AG09319 (cell line): ENCODE results near the gene RBBP5.

Source experiments
- DNase-seq: peaks from one replicate; pipeline ENCODE4 v3.0.0-alpha.2; 2010; ENCODE audit warnings: low read depth; ENCODE audit errors: extremely low read depth
- TF ChIP-seq, protein P1 (sequence below): IDR thresholded peaks from 2 replicates; pipeline ENCODE4 v1.5.1; 2011; ENCODE audit warnings: low read depth, mild to moderate bottlenecking, inconsistent platforms, low read length, moderate library complexity

Gene RBBP5, protein sequence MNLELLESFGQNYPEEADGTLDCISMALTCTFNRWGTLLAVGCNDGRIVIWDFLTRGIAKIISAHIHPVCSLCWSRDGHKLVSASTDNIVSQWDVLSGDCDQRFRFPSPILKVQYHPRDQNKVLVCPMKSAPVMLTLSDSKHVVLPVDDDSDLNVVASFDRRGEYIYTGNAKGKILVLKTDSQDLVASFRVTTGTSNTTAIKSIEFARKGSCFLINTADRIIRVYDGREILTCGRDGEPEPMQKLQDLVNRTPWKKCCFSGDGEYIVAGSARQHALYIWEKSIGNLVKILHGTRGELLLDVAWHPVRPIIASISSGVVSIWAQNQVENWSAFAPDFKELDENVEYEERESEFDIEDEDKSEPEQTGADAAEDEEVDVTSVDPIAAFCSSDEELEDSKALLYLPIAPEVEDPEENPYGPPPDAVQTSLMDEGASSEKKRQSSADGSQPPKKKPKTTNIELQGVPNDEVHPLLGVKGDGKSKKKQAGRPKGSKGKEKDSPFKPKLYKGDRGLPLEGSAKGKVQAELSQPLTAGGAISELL

DNA sequence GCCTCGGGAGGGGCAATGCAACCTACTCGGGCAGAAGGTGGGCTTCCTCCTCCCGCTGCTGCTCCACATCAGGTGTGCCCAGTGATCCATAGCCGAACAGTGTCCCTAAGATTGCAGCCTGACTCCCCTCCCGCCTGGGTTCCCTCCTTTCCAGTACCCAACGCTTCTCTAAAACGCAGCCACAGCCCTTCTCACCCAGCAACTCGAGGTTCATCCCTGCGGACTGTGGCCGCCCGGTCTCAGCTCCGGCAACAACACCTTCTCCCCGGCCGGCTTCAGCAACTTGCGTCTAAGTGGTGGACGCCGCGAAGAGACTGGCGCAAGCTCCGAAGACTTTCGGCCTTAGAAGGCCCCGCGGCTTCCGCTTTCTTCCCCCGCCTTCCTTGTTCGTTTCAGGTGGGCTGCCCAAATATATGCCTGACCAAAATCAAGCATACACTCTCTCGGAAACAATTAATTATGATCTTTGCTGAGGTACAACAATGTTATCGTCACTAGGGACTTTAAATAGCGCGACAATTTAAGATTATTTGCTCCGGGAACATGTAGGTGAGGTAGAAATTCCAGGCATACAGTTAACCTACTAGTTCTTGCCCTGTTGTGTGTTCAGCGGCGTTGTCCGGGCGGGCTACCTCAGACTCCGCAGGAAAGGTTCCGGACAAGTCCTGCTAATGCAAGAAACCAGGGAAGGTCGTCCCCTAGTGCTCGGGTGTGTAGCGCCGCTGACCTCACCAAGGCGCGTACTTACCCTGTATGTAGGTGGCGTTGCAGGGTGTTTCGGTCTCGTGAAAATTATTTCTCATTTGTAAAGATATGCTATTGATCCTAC is at the start of gene RBBP5:
Gene RBBP5 (minus strand): TSS at position 319 of the 829 bp plus-strand sequence. CDS start 105 bp downstream, at position 214.
- peak; percentile 98 for DNase-seq
- TF ChIP-seq, protein P1, sequence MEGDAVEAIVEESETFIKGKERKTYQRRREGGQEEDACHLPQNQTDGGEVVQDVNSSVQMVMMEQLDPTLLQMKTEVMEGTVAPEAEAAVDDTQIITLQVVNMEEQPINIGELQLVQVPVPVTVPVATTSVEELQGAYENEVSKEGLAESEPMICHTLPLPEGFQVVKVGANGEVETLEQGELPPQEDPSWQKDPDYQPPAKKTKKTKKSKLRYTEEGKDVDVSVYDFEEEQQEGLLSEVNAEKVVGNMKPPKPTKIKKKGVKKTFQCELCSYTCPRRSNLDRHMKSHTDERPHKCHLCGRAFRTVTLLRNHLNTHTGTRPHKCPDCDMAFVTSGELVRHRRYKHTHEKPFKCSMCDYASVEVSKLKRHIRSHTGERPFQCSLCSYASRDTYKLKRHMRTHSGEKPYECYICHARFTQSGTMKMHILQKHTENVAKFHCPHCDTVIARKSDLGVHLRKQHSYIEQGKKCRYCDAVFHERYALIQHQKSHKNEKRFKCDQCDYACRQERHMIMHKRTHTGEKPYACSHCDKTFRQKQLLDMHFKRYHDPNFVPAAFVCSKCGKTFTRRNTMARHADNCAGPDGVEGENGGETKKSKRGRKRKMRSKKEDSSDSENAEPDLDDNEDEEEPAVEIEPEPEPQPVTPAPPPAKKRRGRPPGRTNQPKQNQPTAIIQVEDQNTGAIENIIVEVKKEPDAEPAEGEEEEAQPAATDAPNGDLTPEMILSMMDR = peak; percentile 91

DNA sequence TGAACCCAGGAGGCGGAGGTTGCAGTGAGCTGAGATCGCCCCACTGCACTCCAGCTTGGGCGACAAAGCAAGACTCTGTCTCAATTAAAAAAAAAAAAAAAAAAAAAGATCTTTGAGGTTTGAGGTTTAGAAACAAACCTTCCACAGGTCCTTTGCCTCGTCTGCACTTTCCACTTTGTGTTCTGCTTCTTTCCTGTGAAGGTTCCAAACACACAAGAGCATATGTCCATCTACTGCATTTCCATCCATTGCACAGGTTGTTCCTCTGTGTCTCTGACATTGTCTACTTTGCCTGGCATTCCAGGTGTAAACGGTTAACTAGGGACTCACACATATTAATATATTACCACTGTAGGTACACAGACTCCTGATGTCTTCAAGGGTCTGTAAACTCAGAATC is 49.6 kb upstream of the RBBP5 start:
- DNase-seq = no peak

DNA sequence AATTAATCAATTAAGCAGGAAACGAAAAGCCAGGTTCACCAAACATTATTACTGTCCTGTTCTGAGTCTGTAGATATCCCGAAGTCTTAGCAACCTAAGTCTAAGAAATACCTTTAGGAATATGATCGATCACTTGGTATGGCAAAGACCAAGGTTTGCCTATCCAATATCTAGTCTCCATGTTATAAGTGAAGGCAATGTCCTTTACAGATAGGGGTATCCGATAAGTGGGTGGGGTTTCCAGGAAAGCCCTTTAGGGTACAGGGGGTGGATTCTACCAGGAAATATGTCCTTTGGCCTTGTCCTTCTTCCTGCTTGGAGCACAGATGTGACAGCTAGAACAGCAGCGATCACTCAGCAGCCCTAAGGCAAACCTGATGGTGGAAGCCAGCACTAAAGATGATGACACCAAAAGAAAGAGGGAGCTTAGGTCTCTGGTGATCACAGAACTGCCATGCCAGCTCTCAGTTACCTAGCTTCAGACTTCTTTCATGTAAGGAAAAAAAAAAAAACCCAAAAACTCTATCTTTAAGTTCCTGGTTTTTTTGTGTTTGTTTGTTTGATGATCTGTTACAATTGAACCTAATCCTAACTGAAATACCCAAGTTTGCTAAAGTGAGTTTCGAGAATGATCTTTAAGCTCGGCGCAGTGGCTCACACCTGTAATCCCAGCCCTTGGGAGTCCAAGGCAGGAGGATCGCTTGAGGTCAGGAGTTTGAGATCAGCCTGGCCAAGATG is 48.9 kb upstream of the RBBP5 start:
- TF ChIP-seq, protein P1 = no peak
- no peak for DNase-seq

More for the DNA sequence above, 49.6 kb upstream of the RBBP5 start:
- TF ChIP-seq, protein P1 = no peak

DNA sequence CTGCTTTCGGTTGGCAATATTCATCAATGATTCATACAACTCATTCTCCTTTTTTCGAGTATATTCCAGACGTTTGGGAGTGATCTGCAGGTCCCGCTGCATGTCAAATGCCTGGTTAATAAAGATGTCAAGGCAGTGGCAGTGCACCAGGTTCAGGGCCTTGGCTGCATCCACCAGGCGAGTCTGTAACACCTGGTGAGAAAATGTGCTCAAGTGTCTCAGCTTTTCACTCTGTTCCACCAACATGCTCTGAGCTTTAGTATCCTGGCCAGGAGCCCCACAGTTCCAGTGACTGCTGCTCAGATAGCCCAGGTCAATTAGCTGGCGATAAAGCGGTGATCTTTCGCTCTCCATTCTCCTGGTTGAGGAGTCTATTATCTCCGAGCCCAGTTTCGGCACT is 47.5 kb upstream of the RBBP5 start:
- no peak for DNase-seq
- TF ChIP-seq, protein P1 = no peak

DNA sequence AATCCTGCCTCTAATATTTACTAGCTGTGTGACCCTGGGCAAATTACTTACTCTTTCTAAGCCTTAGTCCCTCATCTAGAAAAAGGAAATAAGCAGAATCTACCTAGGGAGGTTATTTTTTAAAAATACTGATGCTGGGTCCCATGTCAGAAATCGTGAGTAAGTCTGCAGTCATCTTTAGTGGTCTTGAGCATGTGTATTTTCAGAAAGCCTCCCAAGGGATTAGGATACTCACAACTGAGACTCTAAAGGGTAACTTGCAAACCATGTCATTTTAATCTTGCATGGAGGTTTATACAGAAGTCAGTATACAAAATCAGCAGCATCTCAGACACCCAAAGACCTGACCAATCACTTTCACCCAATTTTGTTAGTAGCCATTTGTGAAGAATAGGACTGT is 46.5 kb upstream of the RBBP5 start:
- no peak for DNase-seq
- TF ChIP-seq, protein P1 = no peak

DNA sequence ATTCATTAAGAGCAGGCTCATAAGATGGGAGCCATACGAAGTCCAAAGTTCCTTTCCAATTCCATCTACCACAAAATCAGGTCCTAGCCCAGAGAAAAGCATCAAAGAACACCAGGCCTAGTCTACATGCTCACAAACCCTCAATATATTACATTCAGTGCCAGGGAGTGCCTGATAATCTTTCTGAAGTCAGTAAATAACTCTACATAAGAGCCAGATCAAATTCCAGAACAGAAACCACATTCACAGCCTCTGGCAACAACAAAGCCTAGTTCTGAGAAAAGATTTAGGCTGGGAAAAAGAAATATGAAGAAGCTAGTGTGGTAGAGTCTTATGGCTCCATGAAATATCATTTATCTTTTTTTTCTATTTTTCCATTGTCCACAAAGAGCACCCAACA is 40.5 kb upstream of the RBBP5 start:
- DNase-seq = no peak
- TF ChIP-seq, protein P1 = no peak
